Measurements from ENCODE around the gene NR6A1.

The NR6A1 gene

GRCh38 chr9:124480621-124480981 lies 290.5 kb downstream of the NR6A1 start:
- DNase-seq: peak; percentile 76

GRCh38 chr9:124479947-124480620 lies 291.0 kb downstream of the NR6A1 start:
- DNase-seq: no peak

DNA sequence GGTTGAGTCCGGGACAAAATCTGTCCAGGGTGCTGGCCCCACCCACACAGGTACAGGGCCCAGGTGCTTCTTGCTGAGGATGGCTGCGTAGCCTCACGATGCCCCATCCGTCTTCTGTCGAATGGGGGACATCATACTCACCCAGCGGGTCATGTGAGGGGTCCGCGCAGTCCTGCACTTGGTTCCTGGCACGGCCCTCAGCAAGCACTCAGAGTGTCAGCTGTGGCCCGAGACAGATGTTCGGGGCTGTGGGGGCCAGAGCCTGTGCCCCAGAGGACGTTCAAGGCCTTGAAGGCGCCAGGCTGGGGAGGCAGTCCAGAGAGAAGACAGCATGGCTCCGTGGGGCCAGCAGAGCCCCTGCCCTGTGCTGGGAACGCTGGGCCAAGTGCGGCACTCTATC lies 291.7 kb downstream of the NR6A1 start:
- DNase-seq: no peak

DNA sequence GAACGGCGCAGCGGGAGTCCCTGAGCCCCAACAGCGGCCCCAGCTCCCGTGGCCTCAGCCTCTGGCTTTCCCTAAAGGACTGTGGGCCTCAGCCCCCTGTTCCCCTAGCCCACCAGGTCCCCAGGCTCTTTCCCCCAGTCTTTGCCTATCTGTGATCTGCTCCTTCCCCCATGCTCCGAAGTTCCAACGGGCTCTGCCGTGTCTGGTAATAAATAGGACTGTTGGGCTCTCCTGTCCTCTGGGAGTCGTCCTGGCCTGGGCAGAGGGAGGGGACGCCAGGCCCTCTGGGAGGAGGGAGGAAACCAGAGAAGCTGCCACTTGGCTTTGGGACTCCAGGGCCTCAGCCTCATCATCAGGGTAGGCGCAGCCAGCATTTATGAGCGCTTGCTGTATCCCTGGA lies 292.8 kb downstream of the NR6A1 start:
- DNase-seq: peak; percentile 28

DNA sequence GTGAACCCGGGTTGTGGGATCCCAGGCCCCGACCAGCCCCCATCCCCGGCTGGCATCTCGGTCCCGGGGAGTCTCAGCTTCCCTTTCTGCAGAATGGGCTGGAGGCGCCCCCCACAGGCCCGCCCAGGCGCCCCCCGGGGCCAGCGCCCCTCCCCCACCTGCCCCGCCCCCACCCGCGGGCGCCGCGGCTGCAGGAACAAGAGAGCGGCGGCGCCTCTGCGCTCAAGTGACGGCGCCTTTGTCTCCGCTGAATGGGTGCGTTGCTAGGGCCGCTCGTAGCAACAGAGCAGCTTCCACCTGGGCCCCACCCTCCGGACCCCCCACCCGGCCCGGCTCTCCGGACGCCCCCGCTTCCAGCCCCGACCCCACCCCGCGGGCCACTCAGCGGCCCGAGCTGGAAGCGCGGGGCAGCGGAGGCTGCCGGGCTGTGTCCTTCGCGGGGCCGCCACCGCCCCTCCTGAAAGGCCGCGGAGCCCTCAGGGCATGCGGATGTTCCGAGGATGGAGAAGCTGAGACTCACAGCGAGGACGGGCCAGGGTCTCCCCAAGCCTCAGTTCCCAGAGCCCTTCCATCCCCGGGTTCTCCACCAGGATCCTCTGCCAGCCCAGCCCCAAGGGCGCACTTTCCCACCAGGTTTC lies 293.3 kb downstream of the NR6A1 start:
- peak; percentile 86 for DNase-seq

- DNase-seq: peak; percentile 70
Observed at GRCh38 chr9:124477211-124477647, 293.9 kb downstream of the NR6A1 start.

DNA sequence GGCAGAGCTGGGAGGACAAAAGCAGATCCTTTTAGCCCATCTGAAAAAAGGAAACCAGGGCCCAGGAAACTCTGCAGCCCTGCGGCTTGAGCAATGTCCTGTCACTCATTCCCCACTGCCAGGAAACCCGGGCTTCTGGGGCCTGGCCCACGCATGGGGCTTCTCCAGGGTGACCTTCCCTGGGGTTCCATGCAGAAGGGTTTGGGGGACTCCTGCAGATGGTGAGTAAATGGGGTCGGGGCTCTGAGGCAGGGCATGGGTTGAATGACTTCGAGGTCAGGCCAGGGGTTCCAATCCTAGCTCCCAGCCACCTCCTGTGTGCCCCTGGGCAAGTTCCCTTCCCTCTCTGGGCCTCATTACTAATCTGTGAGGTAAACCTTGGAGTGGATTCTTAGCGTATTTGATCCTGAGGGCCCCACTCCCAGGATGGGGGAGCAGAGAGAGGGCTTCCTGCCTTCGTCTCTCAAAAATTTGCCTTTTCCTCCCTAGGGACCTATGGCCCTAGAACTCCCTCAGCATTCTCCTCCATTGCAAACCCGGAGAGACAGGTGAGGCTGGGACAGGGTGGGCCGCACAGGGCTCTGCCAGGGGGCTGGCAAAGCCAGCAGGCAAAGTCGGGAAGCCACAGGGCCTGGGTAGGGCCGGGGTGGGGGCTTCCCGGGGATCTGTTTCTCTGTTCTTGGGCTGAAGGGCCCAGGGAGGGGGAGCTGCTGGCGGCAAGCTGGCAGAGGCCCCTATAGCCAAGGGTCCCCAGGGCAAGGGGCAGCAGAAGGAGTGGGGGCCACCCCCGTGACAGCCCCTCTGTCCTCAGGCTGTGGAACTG lies 295.0 kb downstream of the NR6A1 start:
- DNase-seq: no peak

DNA sequence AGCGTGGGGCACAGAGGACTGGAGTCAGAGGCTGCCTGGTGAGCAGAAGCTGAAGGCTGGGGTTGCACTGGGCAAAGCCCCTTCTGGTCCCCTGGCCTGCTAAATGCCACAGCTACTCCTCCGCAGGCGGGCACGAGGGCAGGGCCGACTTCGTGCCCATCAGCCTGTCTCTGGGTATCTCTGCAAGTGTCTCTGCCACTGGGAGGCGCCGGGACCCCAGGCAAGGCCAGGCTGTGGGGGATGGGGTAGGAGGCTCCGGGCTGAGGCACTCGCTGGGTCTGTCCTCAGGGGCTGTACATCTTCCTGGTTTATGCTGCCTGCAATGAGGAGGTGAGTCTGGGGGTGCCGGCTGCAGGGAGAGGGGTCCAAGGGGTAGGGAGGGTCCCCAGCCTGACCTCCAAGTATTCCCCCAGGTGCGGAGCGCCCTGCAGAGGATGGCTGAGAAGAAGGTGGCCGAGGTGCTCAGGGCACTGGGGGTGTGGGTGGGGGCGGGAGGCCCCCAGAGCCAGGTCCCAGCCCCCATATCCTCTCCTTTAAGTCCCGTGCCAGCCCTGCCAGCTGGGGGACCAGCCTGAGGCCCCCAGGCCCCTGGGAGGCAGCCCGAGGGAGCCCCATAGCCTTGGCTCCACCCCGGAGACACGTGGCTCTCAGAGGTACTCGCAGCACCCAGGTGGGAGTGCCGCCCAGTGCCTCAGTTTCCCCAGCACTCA lies 295.8 kb downstream of the NR6A1 start:
- DNase-seq: no peak

DNA sequence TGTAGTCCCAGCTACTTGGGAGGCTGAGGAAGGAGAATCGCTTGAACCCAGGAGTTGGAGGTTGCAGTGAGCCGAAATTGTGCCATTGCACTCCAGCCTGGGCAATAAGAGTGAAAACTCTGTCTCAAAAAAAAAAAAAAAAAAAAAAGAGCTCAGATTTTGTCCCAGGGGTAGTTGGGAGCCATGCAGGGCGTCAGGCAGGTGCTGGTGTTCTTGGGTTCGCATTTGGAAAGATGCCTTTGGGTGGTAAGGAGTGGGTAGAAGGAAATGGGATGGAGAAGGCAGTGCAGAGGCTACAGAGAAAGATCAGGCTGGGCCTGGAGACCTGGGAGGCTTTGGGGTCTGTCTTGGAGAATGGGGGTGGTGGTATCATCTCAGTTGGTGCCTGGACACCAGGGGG lies 297.0 kb downstream of the NR6A1 start:
- DNase-seq: no peak

GRCh38 chr9:124473310-124473709 lies 297.8 kb downstream of the NR6A1 start:
- DNase-seq: no peak

DNA sequence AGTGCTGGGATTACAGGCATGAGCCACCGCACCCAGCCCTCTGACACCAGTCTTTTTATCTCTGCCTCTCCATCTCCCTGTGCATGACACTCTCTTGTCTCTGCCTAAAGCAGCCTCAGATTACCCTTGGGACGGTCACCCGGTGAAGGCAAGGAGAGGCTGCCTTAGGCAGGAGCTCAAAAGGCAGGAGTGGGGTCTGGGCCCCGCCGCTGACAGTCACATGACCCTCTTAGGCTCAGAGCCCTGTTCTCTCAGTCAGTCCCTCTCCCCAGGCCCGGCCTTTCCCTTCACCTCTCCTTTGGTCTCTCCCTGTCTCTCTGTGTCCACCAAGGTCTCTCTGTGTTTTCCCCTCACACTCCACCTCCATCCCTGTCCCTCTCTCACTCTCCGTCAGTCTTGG lies 298.3 kb downstream of the NR6A1 start:
- DNase-seq: no peak

- peak; percentile 20 for DNase-seq
Observed at GRCh38 chr9:124471761-124472160, 299.4 kb downstream of the NR6A1 start.

DNA sequence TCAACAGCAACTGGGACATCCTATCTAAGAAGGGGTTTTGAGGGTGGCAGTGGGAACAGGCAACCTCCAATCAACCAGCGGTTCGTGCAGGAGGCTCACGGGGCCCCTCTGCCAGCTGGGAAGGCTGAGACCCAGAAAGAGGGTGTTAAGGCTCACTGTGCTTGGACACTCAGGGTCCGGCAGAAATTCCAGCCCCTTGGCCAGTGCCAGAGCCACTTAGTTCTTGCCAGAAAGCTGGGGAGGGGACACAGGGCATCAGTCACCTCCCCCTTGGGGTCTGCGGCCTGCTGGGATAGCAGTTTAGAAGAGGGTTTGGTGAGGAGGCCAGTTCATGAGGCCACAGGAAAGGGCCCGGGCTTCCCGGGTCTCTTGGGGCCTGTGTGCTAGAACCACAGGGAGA lies 300.4 kb downstream of the NR6A1 start:
- no peak for DNase-seq

DNA sequence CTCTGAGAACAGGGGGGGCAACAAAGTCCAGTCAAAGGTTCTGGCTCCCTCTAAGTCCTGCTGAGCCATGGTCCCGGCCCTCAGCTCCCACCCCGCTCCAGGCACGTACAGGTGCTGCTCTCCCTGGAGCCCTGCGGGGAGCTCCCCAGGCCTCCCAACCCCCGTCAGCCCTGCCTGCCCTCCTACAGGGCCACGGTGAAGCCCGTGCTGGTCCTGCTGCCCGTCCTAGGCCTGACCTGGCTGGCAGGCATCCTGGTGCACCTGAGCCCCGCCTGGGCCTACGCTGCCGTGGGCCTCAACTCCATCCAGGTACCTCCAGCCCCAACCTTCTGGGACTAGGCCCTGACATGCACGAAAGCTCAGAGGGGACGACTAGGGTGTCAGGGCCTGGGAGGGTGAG lies 300.8 kb downstream of the NR6A1 start:
- DNase-seq: no peak

DNA sequence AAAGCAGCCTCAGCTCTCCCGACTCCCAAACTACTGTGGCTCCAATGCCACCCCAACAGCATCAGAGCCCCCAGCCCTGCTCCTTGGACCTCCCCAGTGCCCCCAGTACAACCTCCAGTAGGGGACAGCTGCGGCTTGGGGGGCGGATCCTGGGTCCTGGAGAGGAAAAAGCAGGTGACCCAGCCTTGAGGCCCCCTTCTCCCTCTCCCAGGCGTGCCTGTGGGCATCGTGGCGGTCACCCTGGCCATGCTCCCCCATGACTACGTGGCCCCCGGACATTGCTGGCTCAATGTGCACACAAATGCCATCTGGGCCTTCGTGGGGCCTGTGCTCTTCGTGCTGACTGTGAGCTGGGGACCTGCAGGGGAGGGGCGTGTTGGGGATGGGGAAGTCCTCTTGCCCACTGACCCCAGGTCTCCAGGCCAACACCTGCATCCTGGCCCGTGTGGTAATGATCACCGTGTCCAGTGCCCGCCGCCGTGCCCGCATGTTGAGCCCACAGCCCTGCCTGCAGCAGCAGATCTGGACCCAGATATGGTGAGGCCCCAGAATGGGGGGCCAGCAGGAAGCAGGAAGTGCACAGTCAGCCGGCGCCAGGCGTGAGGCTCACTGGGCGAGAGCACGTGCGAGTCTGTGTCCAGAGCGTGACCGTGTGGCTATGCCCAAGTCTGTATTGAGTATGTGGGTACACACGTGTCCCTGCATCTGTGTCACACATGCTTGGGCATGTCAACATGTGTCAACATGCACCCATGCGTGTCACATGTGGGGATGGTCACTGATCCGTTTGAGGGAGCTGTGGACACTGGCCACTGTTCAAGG lies 301.9 kb downstream of the NR6A1 start:
- DNase-seq: no peak

- DNase-seq: no peak
Observed at GRCh38 chr9:124468061-124468740, 302.9 kb downstream of the NR6A1 start.

DNA sequence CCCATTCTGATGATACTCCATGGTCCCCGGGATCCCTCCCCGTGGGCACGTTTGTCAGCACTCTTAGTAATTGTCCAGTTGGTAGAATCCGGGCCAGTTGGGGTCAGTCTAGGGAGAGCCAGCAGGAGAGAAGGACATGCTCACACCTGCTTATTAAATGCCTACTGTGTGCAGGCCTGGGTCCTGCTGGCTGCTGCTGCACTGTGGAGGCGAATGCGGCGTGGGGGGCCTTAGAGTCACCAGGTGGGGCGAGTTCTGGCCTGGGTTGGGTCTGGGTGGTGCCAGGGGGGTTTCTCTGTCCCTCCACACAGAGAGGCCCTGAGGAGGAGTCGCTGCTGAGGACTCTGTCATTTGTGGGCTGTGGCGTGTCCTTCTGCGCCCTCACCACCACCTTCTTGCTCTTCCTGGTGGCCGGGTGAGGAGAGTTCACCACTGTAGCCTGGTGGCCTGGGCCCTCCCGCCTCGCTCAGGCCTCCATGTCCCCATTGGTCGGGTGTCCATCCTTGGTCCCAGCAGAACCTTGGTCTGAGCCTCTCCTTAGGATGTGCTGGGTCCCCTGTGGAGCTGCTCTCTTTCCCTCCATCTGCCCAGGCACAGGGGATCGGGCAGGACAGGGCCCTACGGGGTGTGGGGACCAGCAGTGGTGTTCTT lies 303.6 kb downstream of the NR6A1 start:
- no peak for DNase-seq

All from NCI-H69 (cell line).